NT2/D1 (cell line): Measurements from ENCODE around the gene SERINC5.
"Not testable (repeated sequence)": the region's sequence is repeated elsewhere in the genome, so short reads cannot be mapped to it uniquely, and the experiment has no call there.

ENCODE experiments used
- YY1 ChIP-seq: IDR thresholded peaks from 2 replicates; pipeline ENCODE4 v1.6.1; 2011; ENCODE audit not compliant: insufficient read length, insufficient read depth
- ZNF274 ChIP-seq: IDR thresholded peaks from 2 replicates; pipeline ENCODE4 v1.6.1; 2011; ENCODE audit warnings: mild to moderate bottlenecking, low read depth, low read length

DNA sequence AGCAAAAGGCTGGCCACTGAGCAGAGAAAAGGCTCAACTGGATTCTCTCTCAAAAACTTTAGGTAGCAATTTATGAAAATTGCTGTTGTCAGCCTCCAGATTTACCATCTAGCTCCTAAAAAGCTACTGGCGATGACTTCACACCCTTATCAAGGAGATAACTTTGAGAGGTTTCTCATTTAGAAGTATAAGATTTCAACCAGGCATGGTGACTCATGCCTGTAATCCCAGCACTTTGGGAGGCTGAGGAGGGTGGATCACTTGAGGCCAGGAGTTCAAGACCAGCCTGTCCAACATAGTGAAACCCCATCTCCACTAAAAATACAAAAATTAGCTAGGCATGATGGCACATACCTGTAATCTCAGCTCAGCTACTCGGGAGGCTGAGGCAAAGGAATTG lies 14.7 kb upstream of the SERINC5 start:
- TF ChIP-seq YY1, ZNF274: not testable (repeated sequence)
